ENCODE measurements around the gene BAZ1B.
"Not testable (repeated sequence)": the region's sequence is repeated elsewhere in the genome, so short reads cannot be mapped to it uniquely, and the experiment has no call there.

GRCh38 chr7:73430540-73430939 lies 91.6 kb downstream of the BAZ1B start:
- TF ChIP-seq CTCF (conservative IDR thresholded peaks at IDR 0.05; ENCODE audit: low read length); EZH2phosphoT487 (IDR thresholded peaks at IDR 0.05; ENCODE audit: borderline replicate concordance): not testable (repeated sequence)
